MV-4-11 (cell line): ENCODE results near the gene ISM1.

Experiments used
- DNase-seq: peaks from one replicate; lab custom pipeline; 2025; lab: John Stamatoyannopoulos, UW

ISM1 gene

GRCh38 chr20:13283869-13284829 is 63.1 kb downstream of the ISM1 start:
- no peak for DNase-seq

GRCh38 chr20:13284830-13285229 is 63.8 kb downstream of the ISM1 start:
- no peak for DNase-seq

GRCh38 chr20:13285408-13285807 is 64.3 kb downstream of the ISM1 start:
- no peak for DNase-seq

GRCh38 chr20:13286052-13286451 is 65.0 kb downstream of the ISM1 start:
- no peak for DNase-seq

- no peak for DNase-seq
These were observed 65.5 kb downstream of the ISM1 start for GRCh38 chr20:13286607-13287006.

GRCh38 chr20:13288357-13288756 is 67.3 kb downstream of the ISM1 start:
- DNase-seq, result no peak

GRCh38 chr20:13289031-13289430 is 68.0 kb downstream of the ISM1 start:
- no peak for DNase-seq

- DNase-seq, result no peak
These were observed 69.7 kb downstream of the ISM1 start for GRCh38 chr20:13290724-13291123.

GRCh38 chr20:13291157-13291556 is 70.1 kb downstream of the ISM1 start:
- DNase-seq, result no peak

GRCh38 chr20:13292201-13292885 is 71.3 kb downstream of the ISM1 start:
- no peak for DNase-seq

GRCh38 chr20:13294522-13294921 is 73.4 kb downstream of the ISM1 start:
- DNase-seq, result no peak

GRCh38 chr20:13295637-13296036 is 74.6 kb downstream of the ISM1 start:
- no peak for DNase-seq

GRCh38 chr20:13296070-13296469 is 75.0 kb downstream of the ISM1 start:
- DNase-seq, result no peak

GRCh38 chr20:13297147-13297899 is 76.2 kb downstream of the ISM1 start:
- DNase-seq, result no peak

- no peak for DNase-seq
These were observed 77.8 kb downstream of the ISM1 start for GRCh38 chr20:13298692-13299373.

GRCh38 chr20:13299401-13299800 is 78.3 kb downstream of the ISM1 start:
- no peak for DNase-seq

- DNase-seq, result no peak
These were observed 80.5 kb downstream of the ISM1 start for GRCh38 chr20:13301596-13301995.

- no peak for DNase-seq
These were observed 81.8 kb downstream of the ISM1 start for GRCh38 chr20:13302647-13303450.

- no peak for DNase-seq
These were observed 84.2 kb downstream of the ISM1 start for GRCh38 chr20:13305284-13305683.

GRCh38 chr20:13307562-13308163 is 86.6 kb downstream of the ISM1 start:
- no peak for DNase-seq

- DNase-seq, result no peak
These were observed 91.2 kb downstream of the ISM1 start for GRCh38 chr20:13312300-13312699.
